Bronchial epithelial cell (primary cell): Measurements from ENCODE around the gene KRT4. TPM values are rescaled to one million over a fixed set of nuclear protein-coding genes. Genes with fewer than 3 reads are reported as not detected.

Experiments
- DNase-seq: peaks from one replicate; pipeline ENCODE4 v3.0.0-alpha.2; 2010; ENCODE audit warnings: low read depth
- FAIRE-seq: peaks from 2 replicates; lab custom pipeline; 2011; peaks lifted over from hg19 to GRCh38; lab: Jason Lieb, UNC
- H3K27me3 ChIP-seq: 2 replicates; pipeline ENCODE4 v1.5.1; 2011; ENCODE audit warnings: low read length; ENCODE audit not compliant: control insufficient read depth, insufficient read depth
- H3K36me3 ChIP-seq: 2 replicates; pipeline ENCODE4 v1.5.1; 2011; ENCODE audit warnings: low read length; ENCODE audit not compliant: control insufficient read depth, insufficient read depth
- H3K4me3 ChIP-seq: 2 replicates; pipeline ENCODE4 v1.5.1; 2011; ENCODE audit warnings: mild to moderate bottlenecking, low read depth, low read length, control low read depth
- CTCF ChIP-seq: IDR thresholded peaks from 2 replicates; pipeline ENCODE4 v1.5.1; 2011; ENCODE audit warnings: mild to moderate bottlenecking, moderate library complexity, low read length, control low read depth, inconsistent platforms; ENCODE audit not compliant: insufficient read depth, severe bottlenecking
- total RNA-seq: library from RNA; depleted of rRNA; stranded (reverse); fragments of >200 nt; gene quantifications from 2 replicates; pipeline ENCODE4 v1.2.1, GENCODE V29; 2014

KRT4 gene
- total RNA-seq, 1 donor from 2014 or later: 66.6 TPM

DNA sequence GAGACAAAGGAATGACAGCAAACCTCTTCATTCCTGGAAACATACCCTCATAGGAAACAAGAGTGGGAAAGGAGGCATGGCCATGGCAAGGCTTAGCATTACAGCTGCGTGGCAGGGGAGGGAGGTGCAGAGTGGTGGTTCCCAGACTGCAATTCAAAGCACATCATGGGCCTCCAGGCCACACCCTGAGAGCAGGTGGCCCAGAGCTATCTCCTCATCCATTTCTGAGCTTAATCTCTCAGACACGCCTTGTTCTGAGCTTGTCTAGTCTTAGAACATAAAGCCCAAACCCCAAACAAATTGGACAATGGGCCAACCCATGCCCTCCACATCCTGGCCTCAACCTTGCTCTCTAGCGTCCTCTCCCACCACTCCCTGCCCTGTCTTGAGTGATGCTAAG is 12.1 kb downstream of the KRT4 start:
- no peak for DNase-seq
- no peak for FAIRE-seq
- Histone ChIP-seq H3K27me3 (no peaks in the 10 kb centered on the region), H3K36me3 (no peaks in the 10 kb centered on the region), H3K4me3 (no peak overlapping the region)
- TF ChIP-seq CTCF: no peak

- Histone ChIP-seq H3K36me3 (no peaks in the 10 kb centered on the region), H3K27me3 (no peaks in the 10 kb centered on the region), H3K4me3 (no peak overlapping the region)
- no peak for FAIRE-seq
- DNase-seq: no peak
- no peak for TF ChIP-seq CTCF
Observed at GRCh38 chr12:52800259-52800917, 13.5 kb downstream of the KRT4 start.

GRCh38 chr12:52799505-52800211 is 14.3 kb downstream of the KRT4 start:
- DNase-seq (no peak), FAIRE-seq (no peak)
- Histone ChIP-seq H3K27me3 (no peaks in the 10 kb centered on the region), H3K36me3 (no peaks in the 10 kb centered on the region), H3K4me3 (no peak overlapping the region)
- TF ChIP-seq CTCF: no peak

- no peak overlapping the region for H3K4me3 ChIP-seq
- no peak for FAIRE-seq
- TF ChIP-seq CTCF: no peak
- peak; percentile 90 for DNase-seq
- no peaks in the 10 kb centered on the region for H3K27me3 ChIP-seq
- no peaks in the 10 kb centered on the region for H3K36me3 ChIP-seq
Observed at GRCh38 chr12:52798671-52799504, 15.0 kb downstream of the KRT4 start.

DNA sequence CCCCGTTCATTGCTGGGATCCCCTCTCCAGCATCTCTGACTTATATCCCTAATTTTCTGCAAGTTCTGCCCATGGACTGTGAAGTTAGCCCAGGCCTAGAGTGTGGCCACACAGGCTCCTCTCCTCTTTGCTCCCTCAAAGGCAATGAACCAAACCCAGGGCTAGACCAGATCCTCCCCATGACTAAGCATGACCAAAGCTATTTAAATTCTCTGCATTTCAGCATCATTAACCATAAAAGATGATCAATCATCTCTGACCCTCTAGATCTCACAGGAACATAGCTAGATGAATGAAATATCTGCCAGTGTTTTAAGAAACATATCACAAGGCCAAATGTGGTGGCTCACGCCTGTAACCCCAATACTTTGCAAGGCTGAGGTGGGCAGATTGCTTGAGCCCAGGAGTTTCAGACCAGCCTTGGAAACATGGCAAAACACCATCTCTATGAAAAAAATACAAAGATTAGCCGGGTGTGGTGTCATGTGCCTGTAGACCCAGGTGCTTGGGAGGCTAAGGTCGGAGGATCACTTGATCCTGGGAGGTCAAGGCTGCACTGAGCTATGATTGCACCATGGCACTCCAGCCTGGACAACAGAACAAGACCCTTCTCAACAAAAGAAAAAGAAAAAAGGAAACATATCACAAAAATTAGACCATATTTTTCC is 15.8 kb downstream of the KRT4 start:
- TF ChIP-seq CTCF: no peak
- Histone ChIP-seq H3K27me3 (no peaks in the 10 kb centered on the region), H3K36me3 (no peaks in the 10 kb centered on the region), H3K4me3 (no peak overlapping the region)
- FAIRE-seq: no peak
- peak; percentile 61 for DNase-seq
